CD4-positive, alpha-beta T cell (primary cell): Measurements from ENCODE around the gene SWAP70. TPM values are rescaled to one million over a fixed set of nuclear protein-coding genes. Genes with fewer than 3 reads are reported as not detected.

Experiments used
- ATAC-seq: fragments of 200-7000 bp; cut with Tn5 transposase; one replicate; pipeline ENCODE4 v1.10.0; 2022; ENCODE audit warnings: mild to moderate bottlenecking; ENCODE audit not compliant: poor library complexity
- CTCF ChIA-PET: fragments of 350-600 bp; sonication (Branson Sonifier 250); formaldehyde crosslinking; loops from one replicate; lab custom pipeline; 2021; ENCODE audit warnings: antibody characterized with exemption, inconsistent platforms; lab: Charles Lee
- POLR2A ChIA-PET: fragments of 350-600 bp; sonication (Branson Sonifier 250); formaldehyde crosslinking; loops from one replicate; lab custom pipeline; 2021; ENCODE audit warnings: antibody characterized with exemption, inconsistent platforms; lab: Charles Lee
- DNase-seq, 14 experiments: peaks; one replicate each; pipeline ENCODE4 v3.0.0-alpha.2; 2013 to 2020; ENCODE audit warnings: mixed read lengths in 2 of 14
- H3K27ac ChIP-seq, 2 donors: one replicate each; pipeline versions ENCODE4 v1.5.1 to v1.7.0; 2013; ENCODE audit warnings: low read length in 2 of 2, low read depth in 1 of 2, mild to moderate bottlenecking in 1 of 2
- H3K27me3 ChIP-seq, 2 experiments: 1 replicate in 1 of 2; 2 replicates in 1 of 2; pipeline versions ENCODE4 v1.6.1 to v1.7.0; 2013; ENCODE audit warnings: low read length in 2 of 2, control low read depth in 1 of 2, mild to moderate bottlenecking in 1 of 2, moderate library complexity in 1 of 2; ENCODE audit not compliant: insufficient read depth in 2 of 2, control insufficient read depth in 1 of 2
- H3K36me3 ChIP-seq: one replicate; pipeline ENCODE4 v1.6.1; 2013; ENCODE audit warnings: low read length, control low read depth; ENCODE audit not compliant: insufficient read depth
- H3K4me1 ChIP-seq: one replicate; pipeline ENCODE4 v1.6.1; 2013; ENCODE audit warnings: low read length, control low read depth; ENCODE audit not compliant: insufficient read depth
- H3K4me3 ChIP-seq: one replicate; pipeline ENCODE4 v1.5.1; 2013; ENCODE audit warnings: mild to moderate bottlenecking, low read length, moderate library complexity
- H3K9me3 ChIP-seq, 2 experiments: 1 replicate in 1 of 2; 2 replicates in 1 of 2; pipeline versions ENCODE4 v1.6.1 to v1.7.0; 2013; ENCODE audit warnings: low read length in 2 of 2, mild to moderate bottlenecking in 2 of 2, control low read depth in 1 of 2, moderate library complexity in 1 of 2; ENCODE audit not compliant: control insufficient read depth in 1 of 2, insufficient read depth in 1 of 2
- H3K27ac Mint-ChIP-seq: one replicate; pipeline ENCODE4 v1.8.0; 2020; ENCODE audit warnings: mixed read lengths
- H3K27me3 Mint-ChIP-seq: one replicate; pipeline ENCODE4 v1.8.0; 2021; ENCODE audit warnings: mixed read lengths
- H3K36me3 Mint-ChIP-seq: one replicate; pipeline ENCODE4 v1.8.0; 2021; ENCODE audit warnings: low read depth, mixed read lengths
- H3K4me1 Mint-ChIP-seq: one replicate; pipeline ENCODE4 v1.8.0; 2021; ENCODE audit warnings: low read depth, mixed read lengths
- H3K4me3 Mint-ChIP-seq: one replicate; pipeline ENCODE4 v1.8.0; 2020; ENCODE audit warnings: mild to moderate bottlenecking, mixed read lengths
- H3K9me3 Mint-ChIP-seq: one replicate; pipeline ENCODE4 v1.8.0; 2020; ENCODE audit warnings: mixed read lengths
- CTCF ChIP-seq: fragments of 200-600 bp; IDR thresholded peaks from one replicate; pipeline ENCODE4 v1.8.0; 2022; ENCODE audit warnings: antibody characterized with exemption, mild to moderate bottlenecking
- intact Hi-C, 2 experiments: fragments of 100-400 bp; cut with DNase I in 1 of 2; cut with micrococcal nuclease in 1 of 2; formaldehyde crosslinking; loops; one replicate each; pipeline versions ENCODE4 v1.15.1 to v1.9.0; 2023 to 2025; cut with DNase I, micrococcal nuclease
- polyA plus RNA-seq, 2 donors: library from polyadenylated mRNA; unstranded; fragments of 120-200 nt; gene quantifications; one replicate each; pipeline ENCODE4 v1.2.1, GENCODE V29; 2013
- total RNA-seq, 174 experiments: library from RNA in 2 of 174; stranded (reverse) in 2 of 174; gene quantifications; one replicate each; pipeline ENCODE4 v1.2.3 and lab custom pipeline; 2021 to 2026

Gene SWAP70
- 1 to 10 TPM; 4.0 to 4.1 TPM for total RNA-seq
- polyA plus RNA-seq (2013, experiment 1 of 2), result 6.2 TPM
- polyA plus RNA-seq (2013, experiment 2 of 2), result 4.8 TPM
- total RNA-seq (lab: John Stamatoyannopoulos, UW), result 4.9 to 54.6 (median 15.1) reads per million in 172 experiments

- Histone ChIP-seq H3K9me3 (peaks cover 12 to 18% of the 10 kb centered on the region in 2 experiments), H3K4me1 (peaks cover 19% of the 10 kb centered on the region), H3K27me3 (peaks cover 6 to 11% of the 10 kb centered on the region in 2 experiments), H3K36me3 (no peaks in the 10 kb centered on the region), H3K4me3 (peak within 1 kb of the TSS; percentile 86), H3K27ac (no peak within 1 kb of the TSS)
- H3K9me3 Mint-ChIP-seq, result peaks cover 3% of the 10 kb centered on the region
- no peak for TF ChIP-seq CTCF
- peaks cover 30% of the 10 kb centered on the region for H3K27me3 Mint-ChIP-seq
- H3K4me3 Mint-ChIP-seq, result peak within 1 kb of the TSS; percentile 84
- POLR2A ChIA-PET, result interaction anchor here (0.6 kb wide), 1 partner anchor 57 kb away, joined by 3 read pairs; no protein-coding TSS in a partner anchor
- H3K4me1 Mint-ChIP-seq, result peaks cover 11% of the 10 kb centered on the region
- intact Hi-C loops, result loop anchor here (2.0 to 10.0 kb wide), 3 partner anchors 49 to 979 kb away; partner anchors contain the start of genes RPL27A (in 1 of the 2) and TRIM66 (in 1 of the 2)
- peak within 1 kb of the TSS; percentile 4 for H3K27ac Mint-ChIP-seq
- peak; percentile 86 for ATAC-seq
- CTCF ChIA-PET, result interaction anchor here (1.0 kb wide), 1 partner anchor 50 kb away, joined by 3 read pairs; no protein-coding TSS in a partner anchor
- DNase-seq, result peak; percentile 36 to 80 (median 68)
- peaks cover 7% of the 10 kb centered on the region for H3K36me3 Mint-ChIP-seq
These were observed at the start of gene SWAP70 for GRCh38 chr11:9663699-9664275. SWAP70 (plus strand) TSS chr11:9664077; CDS start chr11:9664180, 103 bp downstream.

GRCh38 chr11:9615031-9615451 lies 48.8 kb upstream of the SWAP70 start:
- Histone ChIP-seq H3K4me1 (peaks cover 19% of the 10 kb centered on the region), H3K4me3 (no peak overlapping the region), H3K9me3 (no peaks in the 10 kb centered on the region), H3K27ac (peak overlapping the region; percentile 65 to 86), H3K27me3 (no peaks in the 10 kb centered on the region), H3K36me3 (no peaks in the 10 kb centered on the region)
- Mint-ChIP-seq H3K36me3 (no peaks in the 10 kb centered on the region), H3K4me3 (peak overlapping the region; percentile 95), H3K27ac (peak overlapping the region; percentile 89), H3K9me3 (no peaks in the 10 kb centered on the region), H3K4me1 (peaks cover 16% of the 10 kb centered on the region), H3K27me3 (no peaks in the 10 kb centered on the region)
- CTCF ChIA-PET, result no interaction called here
- intact Hi-C loops, result loop anchor here in 1 of 2 experiments (2.0 to 5.0 kb wide), 3 partner anchors 48 to 692 kb away; partner anchors contain the start of gene ADM
- DNase-seq (peak in 3 of 14 experiments; percentile 6 to 65 (median 61)), ATAC-seq (no peak)
- no peak for TF ChIP-seq CTCF
- POLR2A ChIA-PET, result no interaction called here

- intact Hi-C loops, result loop anchor here in 1 of 2 experiments (2.0 to 5.0 kb wide), 2 partner anchors 41 to 691 kb away; partner anchors contain the start of gene ADM
These were observed 47.7 kb upstream of the SWAP70 start for GRCh38 chr11:9616042-9616675.

More at GRCh38 chr11:9616042-9616675, 47.7 kb upstream of the SWAP70 start:
- Mint-ChIP-seq H3K4me1 (peaks cover 16% of the 10 kb centered on the region), H3K9me3 (no peaks in the 10 kb centered on the region), H3K4me3 (no peak overlapping the region), H3K27me3 (no peaks in the 10 kb centered on the region), H3K27ac (no peak overlapping the region), H3K36me3 (no peaks in the 10 kb centered on the region)
- no peak overlapping the region for H3K27ac ChIP-seq
- H3K4me3 ChIP-seq, result no peak overlapping the region
- DNase-seq (no peak), ATAC-seq (no peak)
- no peaks in the 10 kb centered on the region for H3K36me3 ChIP-seq
- ChIA-PET POLR2A (no interaction called here), CTCF (no interaction called here)
- no peaks in the 10 kb centered on the region for H3K27me3 ChIP-seq
- TF ChIP-seq CTCF, result no peak
- H3K4me1 ChIP-seq, result peaks cover 19% of the 10 kb centered on the region
- no peaks in the 10 kb centered on the region for H3K9me3 ChIP-seq
